WI38 (cell line): ENCODE measurements around the gene SIPA1L2.

Source experiments
- H3K4me3 ChIP-seq: 2 replicates; pipeline ENCODE4 v1.5.1; 2011; ENCODE audit warnings: low read depth, mild to moderate bottlenecking, control low read depth, low read length
- TF ChIP-seq, protein P1 (sequence below): IDR thresholded peaks from 2 replicates; pipeline ENCODE4 v1.5.1; 2012; ENCODE audit warnings: low read depth, mild to moderate bottlenecking, control low read depth, low read length

Gene SIPA1L2

DNA sequence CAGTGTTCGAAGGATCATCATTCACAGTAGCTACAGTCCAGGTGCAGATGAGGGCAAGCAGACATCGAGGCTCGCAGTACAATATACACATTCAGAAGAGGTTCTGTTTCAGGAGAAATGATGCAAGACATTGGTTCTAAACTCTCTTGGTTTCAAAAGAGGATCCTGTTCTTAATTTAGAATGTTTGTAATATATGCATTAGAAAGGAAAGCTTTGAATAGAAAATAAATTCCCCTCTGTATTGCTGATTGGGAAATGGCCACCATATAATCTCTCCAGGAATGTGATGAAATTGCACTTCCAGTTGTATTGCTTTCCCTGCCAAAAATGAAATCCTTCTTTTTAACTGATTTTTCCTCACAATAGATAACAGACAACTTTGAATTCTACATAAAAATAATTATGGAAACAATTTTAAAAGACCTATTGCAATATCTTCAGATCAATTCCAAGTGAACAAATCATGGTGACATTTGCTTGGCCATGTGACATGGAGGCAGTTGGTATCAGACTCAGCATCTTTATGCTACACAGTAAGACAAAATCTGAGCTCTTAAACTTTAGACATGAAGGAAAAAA is 27.6 kb upstream of the SIPA1L2 start:
- TF ChIP-seq, protein P1, sequence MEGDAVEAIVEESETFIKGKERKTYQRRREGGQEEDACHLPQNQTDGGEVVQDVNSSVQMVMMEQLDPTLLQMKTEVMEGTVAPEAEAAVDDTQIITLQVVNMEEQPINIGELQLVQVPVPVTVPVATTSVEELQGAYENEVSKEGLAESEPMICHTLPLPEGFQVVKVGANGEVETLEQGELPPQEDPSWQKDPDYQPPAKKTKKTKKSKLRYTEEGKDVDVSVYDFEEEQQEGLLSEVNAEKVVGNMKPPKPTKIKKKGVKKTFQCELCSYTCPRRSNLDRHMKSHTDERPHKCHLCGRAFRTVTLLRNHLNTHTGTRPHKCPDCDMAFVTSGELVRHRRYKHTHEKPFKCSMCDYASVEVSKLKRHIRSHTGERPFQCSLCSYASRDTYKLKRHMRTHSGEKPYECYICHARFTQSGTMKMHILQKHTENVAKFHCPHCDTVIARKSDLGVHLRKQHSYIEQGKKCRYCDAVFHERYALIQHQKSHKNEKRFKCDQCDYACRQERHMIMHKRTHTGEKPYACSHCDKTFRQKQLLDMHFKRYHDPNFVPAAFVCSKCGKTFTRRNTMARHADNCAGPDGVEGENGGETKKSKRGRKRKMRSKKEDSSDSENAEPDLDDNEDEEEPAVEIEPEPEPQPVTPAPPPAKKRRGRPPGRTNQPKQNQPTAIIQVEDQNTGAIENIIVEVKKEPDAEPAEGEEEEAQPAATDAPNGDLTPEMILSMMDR: no peak
- H3K4me3 ChIP-seq: no peak overlapping the region

DNA sequence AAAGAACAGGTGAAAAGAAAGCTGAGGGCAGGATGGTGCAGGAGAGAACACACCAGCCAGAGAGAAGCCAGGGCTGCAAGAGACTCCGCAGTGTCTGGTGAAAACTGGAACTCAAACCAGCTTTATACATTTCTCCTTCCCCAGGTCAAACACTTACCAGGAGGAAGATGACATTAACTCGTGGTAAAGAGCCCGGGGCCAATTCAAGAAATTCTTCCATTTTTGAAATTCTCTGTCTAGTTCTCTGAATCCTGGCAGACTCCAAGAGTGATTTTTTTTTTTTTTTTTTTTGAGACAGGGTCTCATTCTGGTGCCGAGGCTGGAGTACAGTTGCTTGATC is 25.8 kb upstream of the SIPA1L2 start:
- TF ChIP-seq, protein P1: no peak
- no peak overlapping the region for H3K4me3 ChIP-seq

DNA sequence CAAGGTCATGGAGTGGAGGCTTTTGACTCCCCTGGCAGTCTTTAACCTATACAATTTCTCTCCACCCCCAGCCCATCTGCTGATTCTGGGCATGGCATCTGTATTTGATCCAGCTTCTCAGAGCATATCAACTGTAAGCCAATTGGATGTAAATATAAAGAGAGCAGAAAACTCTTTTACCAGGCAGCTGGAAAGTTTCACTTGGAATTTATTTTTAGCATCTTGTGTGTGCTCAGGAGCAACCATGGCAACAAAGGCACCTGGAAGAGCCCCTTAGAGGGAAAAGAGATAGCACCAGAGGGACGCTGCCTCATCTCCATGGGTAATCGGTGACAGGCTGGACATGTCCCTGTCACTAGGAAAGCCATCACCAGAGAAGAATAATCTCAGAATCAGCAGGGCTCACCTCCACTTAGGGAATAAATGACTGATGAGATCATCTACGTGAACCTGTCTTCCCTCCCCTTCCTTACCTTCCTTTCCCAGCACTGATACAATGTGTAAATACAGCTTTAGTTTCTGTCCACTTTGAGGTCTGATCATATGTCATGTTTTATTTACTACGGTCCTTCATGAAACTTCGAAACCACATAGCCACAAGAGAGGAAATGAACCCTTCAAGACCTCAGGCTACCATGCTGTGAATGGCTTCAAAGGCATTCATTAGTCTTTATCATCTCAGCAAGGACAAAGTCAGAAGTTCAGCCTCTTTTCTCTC is 25.3 kb upstream of the SIPA1L2 start:
- H3K4me3 ChIP-seq: no peak overlapping the region
- TF ChIP-seq, protein P1: no peak

DNA sequence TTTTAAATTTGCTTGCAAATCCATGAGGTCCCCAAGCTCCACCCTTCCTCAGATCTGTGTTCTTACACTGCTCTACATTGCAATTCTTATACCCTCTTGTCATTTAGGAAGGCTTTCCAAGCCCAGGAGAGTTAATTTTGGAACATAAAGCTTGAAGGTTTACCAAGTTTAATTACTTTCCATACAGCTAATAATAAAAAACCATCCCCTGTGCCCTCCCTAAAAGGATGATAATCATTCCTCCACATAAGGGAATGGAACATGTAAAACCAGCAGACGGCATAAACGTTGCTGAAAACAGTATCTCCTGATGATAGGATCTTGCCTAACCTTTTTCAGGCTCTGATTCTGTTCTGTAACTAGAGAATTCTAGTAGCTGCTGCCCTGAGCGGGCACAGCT is 23.9 kb upstream of the SIPA1L2 start:
- no peak overlapping the region for H3K4me3 ChIP-seq
- TF ChIP-seq, protein P1: no peak

DNA sequence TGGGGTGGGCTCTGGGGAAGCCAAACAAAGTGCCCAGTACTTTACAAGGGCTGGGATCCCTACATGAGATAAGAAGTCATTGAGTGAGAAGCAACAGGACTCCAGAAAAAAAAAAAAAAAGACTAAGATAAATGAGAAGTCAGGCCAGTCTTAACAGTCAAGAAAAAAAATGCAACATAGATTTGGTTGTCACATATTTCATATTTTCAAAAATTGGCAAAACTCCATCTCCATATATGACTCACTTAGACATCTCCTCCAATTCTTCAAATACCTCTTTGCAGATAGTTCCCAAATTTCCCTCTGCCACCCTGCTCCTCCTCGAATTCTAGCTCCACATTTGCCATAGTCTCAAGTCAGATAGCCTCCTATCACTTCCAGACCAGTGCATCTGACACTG is 20.9 kb upstream of the SIPA1L2 start:
- no peak overlapping the region for H3K4me3 ChIP-seq
- TF ChIP-seq, protein P1: no peak

DNA sequence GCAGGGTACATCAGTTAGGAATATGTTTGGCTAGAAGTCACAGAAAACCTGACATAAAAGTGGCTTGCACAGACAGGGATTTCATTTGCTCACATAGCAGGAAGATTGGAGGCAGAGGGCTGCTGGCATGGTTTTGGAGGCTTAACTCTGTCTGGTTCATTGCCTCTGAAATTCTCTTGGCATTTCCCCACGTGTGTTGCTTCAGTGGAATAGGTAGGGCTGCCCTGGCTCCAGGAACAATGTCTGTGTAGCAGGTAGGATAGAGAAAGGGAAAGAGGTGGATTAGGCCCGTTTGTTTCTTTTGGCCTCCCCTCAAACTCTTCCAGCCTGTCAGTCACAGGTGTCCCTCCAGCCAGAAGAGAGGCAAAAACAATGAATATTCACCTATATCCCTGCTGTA is 20.5 kb upstream of the SIPA1L2 start:
- H3K4me3 ChIP-seq: no peak overlapping the region
- TF ChIP-seq, protein P1: no peak

DNA sequence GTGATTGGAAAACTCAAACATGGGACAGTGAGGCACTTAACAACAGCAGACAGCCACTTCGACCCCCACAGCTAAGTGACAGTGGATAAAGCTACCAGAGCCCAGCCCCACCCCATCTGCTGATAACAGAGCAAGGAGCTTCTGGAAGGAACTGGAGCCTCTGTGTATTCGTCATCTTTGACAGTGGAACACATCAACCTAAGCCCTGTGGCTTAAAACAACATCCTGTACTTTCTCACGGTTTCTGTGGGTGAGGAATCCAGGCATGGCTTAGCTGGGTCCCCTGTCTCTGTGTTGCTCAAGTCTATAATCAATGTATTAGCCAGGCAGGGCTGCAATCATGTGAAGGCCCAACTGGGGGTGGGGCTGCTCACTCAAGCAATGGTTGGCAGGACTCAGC is 18.4 kb upstream of the SIPA1L2 start:
- TF ChIP-seq, protein P1: no peak
- no peak overlapping the region for H3K4me3 ChIP-seq
